Neural progenitor cell (in vitro differentiated cells): ENCODE results near the gene MPL.

Source experiments
- EZH2 ChIP-seq: fragments of 200-600 bp; sonication (generic); IDR thresholded peaks from 2 replicates; pipeline ENCODE4 v1.6.1; 2017; ENCODE audit warnings: antibody characterized with exemption, mild to moderate bottlenecking, moderate library complexity
- EZH2phosphoT487 ChIP-seq: fragments of 200-600 bp; sonication (generic); IDR thresholded peaks from 2 replicates; pipeline ENCODE4 v1.6.1; 2017; ENCODE audit warnings: antibody characterized with exemption
- TF ChIP-seq, protein P1 (sequence below): fragments of 200-600 bp; sonication (generic); IDR thresholded peaks from 2 replicates; pipeline ENCODE4 v1.5.1; 2017; ENCODE audit warnings: antibody characterized with exemption, mild to moderate bottlenecking

DNA sequence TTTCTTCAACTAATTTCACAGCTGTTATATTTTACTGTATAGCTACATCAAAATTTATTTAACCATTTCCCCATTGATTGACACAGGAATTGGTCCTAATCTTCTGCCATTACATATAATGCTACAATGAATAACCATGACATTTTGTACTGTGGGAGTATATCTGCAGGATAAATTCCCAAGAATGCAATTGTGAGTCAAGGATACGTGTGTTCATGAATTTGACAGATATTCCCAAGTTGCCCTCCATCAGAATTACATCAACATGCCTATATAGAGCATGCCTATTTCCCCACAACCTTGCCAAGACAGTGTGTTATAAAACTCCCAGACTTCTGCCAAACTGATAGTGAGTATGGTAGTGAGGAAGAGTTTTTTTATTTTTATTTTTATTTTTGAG is 39.6 kb upstream of the MPL start:
- TF ChIP-seq, protein P1, sequence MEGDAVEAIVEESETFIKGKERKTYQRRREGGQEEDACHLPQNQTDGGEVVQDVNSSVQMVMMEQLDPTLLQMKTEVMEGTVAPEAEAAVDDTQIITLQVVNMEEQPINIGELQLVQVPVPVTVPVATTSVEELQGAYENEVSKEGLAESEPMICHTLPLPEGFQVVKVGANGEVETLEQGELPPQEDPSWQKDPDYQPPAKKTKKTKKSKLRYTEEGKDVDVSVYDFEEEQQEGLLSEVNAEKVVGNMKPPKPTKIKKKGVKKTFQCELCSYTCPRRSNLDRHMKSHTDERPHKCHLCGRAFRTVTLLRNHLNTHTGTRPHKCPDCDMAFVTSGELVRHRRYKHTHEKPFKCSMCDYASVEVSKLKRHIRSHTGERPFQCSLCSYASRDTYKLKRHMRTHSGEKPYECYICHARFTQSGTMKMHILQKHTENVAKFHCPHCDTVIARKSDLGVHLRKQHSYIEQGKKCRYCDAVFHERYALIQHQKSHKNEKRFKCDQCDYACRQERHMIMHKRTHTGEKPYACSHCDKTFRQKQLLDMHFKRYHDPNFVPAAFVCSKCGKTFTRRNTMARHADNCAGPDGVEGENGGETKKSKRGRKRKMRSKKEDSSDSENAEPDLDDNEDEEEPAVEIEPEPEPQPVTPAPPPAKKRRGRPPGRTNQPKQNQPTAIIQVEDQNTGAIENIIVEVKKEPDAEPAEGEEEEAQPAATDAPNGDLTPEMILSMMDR: no peak
- TF ChIP-seq EZH2phosphoT487 (no peak), EZH2 (no peak)
